ENCODE results near the gene CACNB4.

DNA sequence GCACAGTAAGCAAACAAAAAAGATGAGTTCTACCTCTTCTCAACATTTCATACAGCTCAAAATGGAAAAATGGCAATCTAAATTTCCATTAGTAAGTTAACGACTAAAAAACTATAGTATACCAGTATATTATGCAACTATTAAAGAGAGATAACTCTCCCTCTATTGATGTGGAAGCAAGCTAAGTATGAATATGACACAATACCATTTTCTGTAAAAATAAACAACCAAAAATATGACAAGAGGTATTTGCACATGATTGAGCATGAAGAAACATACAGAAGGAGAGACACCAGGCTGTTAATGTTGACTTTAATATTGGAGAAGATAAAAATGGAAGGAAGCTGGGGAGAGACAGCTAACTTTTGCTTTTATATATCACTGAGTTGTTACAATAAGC is 167.1 kb downstream of the CACNB4 start:
- TF ChIP-seq, protein P1, sequence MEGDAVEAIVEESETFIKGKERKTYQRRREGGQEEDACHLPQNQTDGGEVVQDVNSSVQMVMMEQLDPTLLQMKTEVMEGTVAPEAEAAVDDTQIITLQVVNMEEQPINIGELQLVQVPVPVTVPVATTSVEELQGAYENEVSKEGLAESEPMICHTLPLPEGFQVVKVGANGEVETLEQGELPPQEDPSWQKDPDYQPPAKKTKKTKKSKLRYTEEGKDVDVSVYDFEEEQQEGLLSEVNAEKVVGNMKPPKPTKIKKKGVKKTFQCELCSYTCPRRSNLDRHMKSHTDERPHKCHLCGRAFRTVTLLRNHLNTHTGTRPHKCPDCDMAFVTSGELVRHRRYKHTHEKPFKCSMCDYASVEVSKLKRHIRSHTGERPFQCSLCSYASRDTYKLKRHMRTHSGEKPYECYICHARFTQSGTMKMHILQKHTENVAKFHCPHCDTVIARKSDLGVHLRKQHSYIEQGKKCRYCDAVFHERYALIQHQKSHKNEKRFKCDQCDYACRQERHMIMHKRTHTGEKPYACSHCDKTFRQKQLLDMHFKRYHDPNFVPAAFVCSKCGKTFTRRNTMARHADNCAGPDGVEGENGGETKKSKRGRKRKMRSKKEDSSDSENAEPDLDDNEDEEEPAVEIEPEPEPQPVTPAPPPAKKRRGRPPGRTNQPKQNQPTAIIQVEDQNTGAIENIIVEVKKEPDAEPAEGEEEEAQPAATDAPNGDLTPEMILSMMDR (IDR thresholded peaks at IDR 0.05), result no peak
- TF ChIP-seq POLR2A (IDR thresholded peaks at IDR 0.05) (no peak), POLR2AphosphoS5 (IDR thresholded peaks at IDR 0.05) (no peak)

All from prostate gland (tissue), 2 donors.